8988T (cell line): Measurements from ENCODE around the gene ALDOB.
"Not testable (repeated sequence)": the region's sequence is repeated elsewhere in the genome, so short reads cannot be mapped to it uniquely, and the experiment has no call there.

Source experiments
- DNase-seq: peaks from one replicate; pipeline ENCODE4 v3.0.0; 2011

The ALDOB gene

DNA sequence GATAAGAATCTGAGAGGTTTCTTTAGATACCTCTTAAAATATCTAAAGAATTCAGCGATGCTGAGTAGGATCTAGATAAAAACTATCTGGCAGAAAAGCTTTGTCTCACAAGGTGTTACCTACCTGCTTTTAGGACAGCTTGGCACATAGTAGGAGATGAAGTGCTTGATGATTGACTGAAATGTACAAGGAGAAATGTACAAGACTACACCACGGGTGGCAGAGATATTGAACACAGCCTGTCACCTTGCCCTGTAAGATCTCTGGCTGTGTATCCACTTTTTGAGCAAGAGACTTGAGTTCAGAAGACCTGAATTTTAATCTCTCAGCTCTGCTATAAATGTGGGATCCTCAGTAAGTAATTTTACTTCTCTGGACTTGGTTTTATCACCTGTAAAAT lies 15.7 kb downstream of the ALDOB start:
- no peak for DNase-seq

DNA sequence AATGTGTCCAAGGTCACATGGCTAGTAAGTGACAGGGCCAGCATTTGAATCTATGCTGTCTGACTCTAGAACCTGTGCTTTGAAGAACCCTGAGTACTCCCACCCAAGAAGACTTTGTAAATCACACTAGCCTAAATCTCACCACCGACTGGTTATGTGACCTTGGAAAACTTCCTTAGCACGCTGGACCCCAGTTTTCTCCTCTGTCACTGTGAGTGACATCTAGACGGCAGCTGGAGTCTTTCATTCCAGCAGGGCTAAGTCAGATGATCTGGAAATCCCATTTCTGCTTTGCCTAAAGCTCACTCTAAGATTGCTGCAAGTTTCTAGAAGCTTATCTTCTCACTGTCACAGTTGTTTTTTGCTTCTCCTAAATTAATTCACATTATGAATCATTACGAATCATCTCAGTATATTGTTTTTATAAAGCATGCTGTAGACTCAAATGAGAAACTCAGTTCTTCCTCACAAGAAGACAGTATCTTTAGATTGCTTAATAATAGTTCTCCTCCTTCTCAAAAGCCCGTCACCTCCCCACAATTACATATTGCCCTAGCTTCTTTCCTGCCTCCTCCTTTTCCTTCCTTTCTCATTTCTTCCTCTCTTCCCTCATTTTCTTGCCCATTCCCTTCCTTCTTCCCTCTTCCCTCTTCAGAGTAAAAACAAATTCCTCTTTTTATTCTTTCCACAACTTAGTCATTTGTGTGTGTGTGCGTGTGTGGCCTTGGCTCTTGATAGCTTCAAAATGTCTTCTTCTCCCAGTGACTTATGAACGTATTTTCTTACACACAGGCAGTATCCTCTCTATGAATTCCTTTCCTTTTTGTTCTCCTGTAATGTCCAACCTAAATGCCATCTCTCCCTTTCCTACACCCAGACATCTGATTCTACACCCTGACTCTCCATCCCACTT lies 16.8 kb downstream of the ALDOB start:
- DNase-seq: no peak

DNA sequence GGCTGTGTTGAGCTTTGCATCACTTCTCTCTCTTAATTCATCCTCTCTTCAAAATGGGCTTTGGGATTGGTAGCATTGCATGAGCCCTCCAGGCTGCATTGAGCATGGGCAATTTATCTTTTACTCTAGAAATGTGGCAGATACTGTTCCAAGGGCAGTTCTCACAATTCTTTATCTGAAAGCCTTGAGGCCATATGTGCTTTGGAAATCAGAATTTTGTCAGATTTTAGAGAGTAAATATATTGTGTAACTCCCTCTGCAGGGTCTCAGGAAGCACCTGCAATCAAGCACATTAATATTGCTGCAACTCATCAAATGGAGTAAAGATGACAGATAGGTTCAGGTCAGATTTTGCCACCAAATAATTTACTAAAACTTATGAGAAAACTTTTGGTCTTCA lies 17.6 kb downstream of the ALDOB start:
- DNase-seq: no peak

DNA sequence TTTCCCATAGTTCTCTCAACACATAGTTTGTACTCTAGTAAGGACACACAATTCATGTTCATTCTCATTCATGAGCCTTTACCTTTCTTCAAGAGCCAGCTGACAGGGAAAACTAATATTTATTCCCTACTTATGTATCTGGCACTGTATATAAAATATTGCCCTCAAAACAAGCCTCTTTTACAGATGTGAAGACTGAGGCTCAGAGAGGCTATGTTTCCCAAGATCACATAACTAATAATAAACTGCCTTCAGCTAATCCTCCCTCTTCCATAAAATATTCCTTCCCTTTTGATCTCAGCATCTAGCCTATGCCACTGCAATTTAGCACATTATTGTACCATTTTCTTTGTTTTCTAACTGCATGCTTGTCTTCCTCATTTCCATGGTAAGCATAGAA lies 18.2 kb downstream of the ALDOB start:
- DNase-seq: no peak

DNA sequence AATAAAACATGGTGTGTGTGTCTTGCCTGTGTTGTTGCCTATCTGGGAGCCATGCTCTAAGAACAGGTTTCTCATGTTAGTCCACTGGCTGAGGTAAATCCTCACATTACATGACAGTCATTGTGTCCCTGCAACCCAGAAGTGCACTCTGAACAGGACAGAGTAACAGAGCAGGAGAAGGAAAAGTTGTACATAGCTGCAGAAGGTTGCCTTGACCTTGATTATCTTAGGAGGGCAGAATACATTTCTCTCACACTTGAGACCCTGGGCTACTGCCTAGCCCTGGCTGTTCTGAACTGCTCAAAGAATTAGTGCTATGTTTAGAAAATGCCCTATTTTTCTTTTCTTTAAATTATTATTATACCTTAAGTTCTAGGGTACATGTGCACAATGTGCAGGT lies 20.0 kb downstream of the ALDOB start:
- no peak for DNase-seq

DNA sequence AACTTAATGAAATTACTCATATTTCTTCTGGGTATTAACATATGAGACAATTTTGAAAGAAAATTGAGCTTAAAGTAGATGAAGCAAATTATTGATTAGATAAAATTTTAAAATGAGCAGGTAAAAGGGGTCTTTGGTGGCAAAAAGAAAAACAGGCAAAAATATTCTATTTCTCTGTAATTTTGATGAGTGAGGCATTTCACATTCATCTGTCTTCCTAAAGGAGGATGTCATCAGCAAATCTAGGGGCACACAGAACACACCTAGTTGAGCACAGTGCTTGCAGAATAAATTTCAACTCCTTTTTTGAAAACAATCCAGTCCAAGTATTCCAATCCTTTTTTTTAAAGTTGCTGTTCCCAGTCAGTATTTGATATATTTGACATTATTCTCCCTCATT lies 20.7 kb downstream of the ALDOB start:
- DNase-seq: no peak

DNA sequence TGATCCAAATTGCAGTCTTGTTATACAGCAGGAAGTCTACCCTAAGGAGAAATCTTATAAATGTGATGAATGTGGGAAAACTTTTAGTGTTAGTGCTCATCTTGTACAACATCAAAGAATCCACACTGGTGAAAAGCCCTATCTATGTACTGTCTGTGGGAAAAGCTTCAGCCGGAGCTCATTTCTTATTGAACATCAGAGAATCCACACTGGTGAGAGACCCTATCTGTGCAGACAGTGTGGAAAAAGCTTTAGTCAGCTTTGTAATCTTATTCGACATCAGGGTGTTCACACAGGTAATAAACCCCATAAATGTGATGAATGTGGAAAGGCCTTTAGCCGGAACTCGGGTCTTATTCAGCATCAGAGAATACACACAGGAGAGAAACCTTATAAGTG lies 26.5 kb downstream of the ALDOB start:
- DNase-seq: no peak

DNA sequence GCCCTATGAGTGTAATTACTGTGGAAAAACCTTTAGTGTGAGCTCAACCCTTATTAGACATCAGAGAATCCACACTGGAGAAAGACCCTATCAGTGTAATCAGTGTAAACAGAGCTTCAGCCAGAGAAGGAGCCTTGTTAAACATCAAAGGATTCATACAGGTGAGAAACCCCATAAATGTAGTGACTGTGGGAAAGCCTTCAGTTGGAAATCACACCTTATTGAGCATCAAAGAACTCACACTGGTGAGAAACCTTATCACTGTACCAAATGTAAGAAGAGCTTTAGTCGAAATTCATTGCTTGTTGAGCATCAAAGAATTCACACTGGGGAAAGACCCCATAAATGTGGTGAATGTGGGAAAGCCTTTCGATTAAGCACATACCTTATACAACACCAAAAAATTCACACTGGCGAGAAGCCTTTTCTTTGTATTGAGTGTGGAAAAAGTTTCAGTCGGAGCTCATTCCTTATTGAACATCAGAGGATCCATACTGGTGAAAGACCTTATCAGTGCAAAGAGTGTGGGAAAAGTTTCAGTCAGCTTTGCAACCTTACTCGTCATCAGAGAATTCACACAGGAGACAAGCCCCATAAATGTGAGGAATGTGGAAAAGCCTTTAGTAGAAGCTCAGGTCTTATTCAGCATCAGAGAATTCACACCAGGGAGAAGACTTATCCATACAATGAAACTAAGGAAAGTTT lies 27.0 kb downstream of the ALDOB start:
- no peak for DNase-seq

DNA sequence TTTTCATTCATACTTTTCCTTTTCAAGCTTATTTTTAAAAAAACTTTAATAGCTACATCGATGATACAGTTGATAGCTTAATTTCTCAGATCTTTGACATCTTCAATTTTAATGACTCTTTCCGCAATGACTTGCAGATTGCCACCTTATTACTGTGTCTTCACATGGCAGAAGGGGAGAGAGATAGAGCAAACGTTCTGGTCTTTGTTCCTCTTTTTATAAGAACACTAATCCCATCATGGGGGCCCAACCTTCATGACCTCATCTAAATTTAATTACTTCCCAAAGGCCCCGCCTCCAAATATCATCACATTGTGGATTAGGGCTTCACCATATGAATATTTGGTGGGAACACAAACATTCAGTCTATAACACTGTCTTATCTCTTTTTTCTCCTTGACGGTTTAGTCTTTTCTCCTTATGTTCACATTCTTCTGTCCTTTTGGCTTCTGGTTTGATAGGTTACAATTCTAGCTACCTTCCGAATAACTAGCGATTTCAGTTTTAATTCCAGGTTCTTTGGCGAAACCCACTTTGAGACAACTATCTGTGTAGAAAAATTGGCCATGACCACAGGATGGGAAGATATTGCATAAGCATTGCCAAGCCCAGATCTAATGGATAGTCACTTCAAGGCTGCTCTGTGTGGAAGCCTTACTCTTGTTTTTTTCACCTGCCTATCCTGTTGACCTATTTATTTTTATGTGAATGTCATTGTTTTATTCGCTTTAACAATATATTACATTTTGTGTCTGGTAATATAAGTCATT lies 31.9 kb downstream of the ALDOB start:
- no peak for DNase-seq

DNA sequence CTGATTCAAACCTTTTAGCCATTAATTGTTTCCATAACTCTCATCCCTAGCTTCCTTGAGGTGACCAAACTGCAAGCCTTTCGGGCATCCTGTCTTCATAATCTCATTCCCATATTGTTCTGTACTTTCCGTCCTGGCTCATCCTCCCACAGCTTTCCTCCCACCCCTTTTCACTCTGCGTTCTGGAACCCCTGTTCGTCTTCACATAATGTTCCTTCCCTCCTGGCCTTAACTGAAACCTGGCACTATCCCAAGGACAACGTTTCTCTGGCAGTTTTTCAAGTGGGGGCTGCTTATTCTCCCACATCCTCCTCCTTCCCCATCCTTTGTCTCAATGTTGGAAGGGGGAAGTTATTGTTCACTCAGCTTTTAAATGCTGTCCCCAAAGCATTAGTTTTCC lies 35.5 kb downstream of the ALDOB start:
- no peak for DNase-seq

DNA sequence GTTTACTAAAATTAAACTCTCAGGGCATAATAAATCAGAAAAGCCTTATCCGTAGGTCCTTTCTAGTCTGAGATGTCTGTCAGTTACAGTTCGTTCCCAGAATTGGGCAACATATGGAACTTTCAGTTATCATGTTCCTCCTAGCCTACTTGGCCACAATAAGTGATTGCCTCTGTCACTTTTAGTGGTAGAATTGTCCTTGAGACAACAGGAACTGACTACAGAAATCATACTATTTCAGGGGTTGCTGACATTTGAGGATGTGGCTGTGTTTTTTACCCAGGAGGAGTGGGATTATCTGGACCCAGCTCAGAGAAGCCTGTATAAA lies 36.0 kb downstream of the ALDOB start:
- no peak for DNase-seq

DNA sequence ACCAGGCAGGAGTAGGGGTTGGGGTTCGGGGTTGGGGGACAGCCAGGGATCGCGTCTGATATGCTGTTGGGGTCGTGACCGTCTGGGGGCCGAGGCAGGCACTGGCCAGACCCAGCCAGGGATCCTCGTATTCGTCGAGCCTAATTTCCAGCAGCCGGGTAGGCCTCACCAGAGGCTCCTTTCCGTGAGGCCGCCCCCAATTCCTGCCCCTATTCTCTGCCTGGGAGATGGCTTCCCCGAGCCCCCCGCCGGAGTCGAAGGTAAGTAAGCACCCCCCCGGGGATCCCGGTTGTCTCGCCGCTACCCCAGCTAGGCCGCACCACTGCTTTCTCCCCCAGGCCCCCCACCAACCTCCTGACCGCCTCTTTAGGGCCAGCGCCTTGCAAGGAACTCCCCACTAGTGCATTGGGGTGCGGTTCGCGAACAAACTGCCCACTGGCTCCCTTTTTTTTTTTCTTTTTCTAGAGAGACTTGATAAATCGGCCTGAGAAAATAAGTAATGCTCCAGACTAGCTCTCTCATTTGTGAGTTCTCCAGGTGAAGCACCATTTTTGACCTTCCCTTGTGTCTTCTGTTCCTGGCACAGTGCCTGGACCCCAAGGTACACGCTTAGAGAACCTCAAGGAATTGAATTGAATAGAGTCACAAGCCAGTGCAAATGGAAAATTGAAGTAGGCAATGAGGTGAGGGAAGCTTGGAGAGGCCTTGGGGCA lies 36.5 kb downstream of the ALDOB start:
- no peak for DNase-seq

DNA sequence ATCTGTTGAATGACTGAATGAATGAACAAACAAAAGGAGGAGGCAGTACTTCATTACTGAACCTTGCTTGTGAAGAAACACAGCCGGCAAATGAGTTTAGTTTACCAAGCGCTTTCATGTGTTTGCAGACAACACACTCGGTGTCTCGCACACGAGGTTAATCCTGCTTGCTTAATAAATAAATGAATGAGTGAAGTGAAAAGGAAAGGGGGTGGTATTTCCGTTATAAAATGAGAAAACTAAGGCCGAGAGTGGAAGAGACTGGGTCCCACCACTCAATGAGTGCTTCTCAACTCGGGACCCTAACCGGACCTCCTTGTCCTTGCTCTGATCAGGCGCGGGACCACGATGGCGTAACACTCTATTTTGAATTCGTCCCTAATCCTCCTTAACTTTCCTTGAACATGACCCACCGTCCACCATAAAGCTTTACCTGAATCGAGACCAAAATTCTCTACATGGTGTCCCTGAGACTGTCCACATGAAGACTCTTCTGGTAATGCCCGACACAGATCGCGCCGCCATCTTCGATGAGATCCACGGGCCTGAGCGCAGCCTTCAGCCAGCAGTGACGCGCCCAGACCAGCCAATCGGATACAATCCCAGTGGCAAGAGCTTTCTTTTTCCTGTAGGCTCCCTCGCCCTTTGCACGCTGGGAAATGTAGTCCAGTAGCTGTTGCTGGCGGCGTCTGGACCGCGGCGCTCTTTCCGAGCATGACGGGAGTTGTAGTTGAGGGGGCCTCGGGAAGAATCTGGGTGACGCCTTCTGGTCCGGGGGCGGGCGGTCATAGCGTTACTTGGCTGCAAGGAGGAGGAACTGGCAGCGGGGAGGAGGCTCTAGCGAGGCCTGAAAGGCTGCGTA lies 37.3 kb downstream of the ALDOB start, which contains the start of the genes MRPL50 and ZNF189:
Gene MRPL50, minus strand, starts transcription at position 551 of the 862 bp plus-strand sequence. Its CDS starts 26 bp downstream, at position 525.
Gene ZNF189, plus strand, starts transcription at position 784 of the 862 bp plus-strand sequence. CDS start 306 bp downstream, outside the sequence.
- peak; percentile 49 for DNase-seq

DNA sequence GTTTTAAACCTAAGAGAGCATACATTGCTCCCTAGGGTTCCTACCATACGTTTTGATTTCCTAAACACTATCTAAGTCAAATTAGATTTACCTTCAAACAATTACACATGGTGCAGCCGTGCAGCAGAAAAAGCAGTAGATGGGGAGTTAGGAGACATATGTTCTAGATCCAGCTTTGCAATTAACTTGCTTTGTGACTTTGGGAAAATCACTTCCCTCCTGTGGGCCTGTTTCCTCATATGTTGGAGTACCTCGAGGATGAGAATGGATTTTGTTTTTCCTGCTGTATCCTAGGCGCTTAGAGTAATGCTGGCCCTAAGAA lies 37.9 kb downstream of the ALDOB start:
- DNase-seq: no peak

DNA sequence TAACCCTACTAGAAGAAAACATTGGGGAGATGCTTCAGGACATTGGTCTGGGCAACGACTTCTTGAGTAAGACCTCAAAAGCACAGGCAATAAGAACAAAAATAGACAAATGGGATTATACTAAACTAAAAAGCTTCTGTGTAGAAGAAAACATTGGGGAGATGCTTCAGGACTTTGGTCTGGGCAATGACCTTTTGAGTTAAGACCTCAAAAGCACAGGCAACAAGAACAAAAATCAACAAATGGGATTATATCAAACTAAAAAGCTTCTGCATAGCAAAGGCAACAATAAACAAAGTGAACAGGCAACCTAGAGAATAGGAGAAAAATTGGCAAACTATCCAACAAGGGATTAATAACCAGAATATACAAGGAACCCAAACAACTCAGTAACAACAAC lies 40.9 kb downstream of the ALDOB start:
- no peak for DNase-seq

DNA sequence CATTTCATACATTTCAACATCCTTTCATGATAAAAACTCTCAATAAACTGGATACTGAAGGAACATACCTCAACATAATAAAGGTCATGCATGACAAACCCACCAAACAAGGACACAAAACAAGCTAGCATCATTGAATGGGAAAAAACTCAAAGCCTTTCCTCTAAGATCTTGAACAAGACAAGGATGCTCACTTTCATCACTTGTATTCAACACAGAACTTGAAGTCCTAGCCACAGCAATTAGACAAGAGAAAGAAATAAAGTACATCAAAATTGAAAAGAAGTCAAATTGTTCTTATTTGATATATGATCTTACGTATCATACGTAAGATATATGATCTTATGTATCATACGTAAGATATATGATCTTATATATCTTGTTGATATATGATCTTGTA lies 42.4 kb downstream of the ALDOB start:
- no peak for DNase-seq

DNA sequence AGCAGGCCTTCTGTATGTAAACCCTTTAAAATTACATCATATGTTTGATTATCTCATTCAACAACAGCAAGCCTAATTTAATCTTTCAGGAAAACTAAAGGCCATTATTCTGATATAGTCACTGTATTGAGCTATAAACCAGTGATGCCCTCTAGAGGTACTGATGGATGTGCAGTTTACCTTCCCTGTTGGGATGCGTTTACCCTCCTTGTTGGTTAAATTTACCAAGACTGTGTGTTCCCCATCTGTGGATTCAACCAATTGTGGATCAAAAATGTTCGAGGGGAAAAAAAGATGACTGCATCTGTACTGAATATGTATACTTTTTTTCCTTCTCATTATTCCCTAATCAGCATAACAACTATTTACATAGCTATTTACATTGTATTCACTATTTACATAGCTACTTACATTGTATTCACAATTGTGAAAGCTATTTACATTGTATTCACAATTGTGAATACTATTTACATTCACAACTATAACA lies 47.0 kb downstream of the ALDOB start:
- no peak for DNase-seq

DNA sequence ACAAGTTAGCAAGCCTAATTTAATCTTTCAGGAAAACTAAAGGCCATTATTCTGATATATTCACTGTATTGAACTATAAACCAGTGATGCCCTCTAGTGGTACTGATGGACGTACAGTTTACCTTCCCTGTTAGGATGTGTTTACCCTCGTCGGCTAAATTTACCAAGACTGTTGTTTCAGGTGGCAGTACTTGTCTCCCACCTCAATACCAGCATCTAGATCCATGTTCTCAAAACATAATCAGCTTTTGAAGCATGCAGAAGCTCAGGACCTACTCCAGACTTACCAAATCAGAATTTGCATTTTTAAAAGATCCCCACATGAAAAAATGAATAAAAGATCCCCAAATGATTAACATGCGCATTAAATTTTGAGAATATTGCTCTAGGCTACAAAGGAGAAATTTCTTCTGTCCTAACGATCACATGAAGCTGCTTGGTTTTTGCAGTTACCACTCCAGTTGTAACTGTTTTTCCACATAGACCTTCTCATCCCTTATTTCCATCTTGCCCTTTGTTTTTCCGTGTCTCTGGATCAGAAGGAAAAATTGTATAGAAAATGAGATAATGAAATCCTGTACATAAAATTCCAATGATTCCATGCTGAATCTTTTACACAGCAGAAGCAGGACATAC lies 47.6 kb downstream of the ALDOB start:
- no peak for DNase-seq

DNA sequence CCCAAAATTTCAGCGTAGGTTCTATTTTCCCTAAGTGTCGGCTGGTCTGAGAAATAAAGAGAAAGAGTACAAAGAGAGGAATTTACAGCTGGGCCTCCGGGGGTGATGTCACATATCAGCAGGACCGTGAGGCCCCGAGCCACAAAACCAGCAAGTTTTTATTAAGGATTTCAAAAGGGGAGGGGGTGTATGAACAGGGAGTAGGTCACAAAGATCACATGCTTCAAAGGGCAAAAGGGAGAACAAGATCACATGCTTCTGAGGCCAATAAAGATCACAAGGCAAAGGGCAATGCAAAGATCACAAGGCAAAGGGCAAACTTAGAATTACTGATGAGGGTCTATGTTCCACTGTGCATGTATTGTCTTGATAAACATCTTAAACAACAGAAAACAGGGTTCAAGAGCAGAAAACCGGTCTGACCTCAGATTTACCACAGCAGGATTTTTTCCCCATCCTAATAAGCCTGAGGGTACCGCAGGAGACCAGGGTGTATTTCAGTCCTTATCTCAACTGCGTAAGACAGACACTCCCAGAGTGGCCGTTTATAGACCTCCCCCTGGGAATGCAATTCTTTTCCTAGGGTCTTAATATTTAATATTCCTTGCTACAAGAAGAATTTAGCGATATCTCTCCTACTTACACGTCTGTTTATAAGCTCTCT lies 50.6 kb downstream of the ALDOB start, which contains the start of gene BAAT:
Gene BAAT, minus strand, starts transcription at position 134 of the 664 bp plus-strand sequence. CDS start 13,602 bp downstream, outside the sequence.
- DNase-seq: not testable (repeated sequence)

DNA sequence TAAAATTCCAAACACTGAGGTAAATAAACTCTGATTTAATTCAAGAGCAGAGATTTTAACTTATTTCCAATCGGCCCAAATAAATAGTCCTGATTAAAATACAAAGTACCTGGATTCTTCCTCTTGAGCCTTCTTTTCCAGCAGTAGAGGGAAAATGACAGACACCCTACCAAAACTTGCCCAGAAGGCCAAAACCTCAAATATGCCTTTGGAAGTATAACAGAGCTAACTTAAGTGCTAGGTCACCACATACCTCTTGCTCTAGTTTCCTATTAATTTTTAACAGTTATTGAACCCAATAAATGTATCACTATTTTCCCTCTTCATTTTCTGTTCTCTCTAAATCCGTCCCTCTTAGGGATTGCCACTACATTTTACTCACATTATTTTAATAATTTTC lies 52.2 kb downstream of the ALDOB start:
- no peak for DNase-seq
